BLaER1 (cell line): ENCODE data around the gene PTPRN2.

Experiments
- H3K27ac ChIP-seq: shearing (Covaris generic); formaldehyde crosslinking; 2 replicates; pipeline ENCODE4 v1.8.1; 2022
- H3K27me3 ChIP-seq: shearing (Covaris generic); formaldehyde crosslinking; 2 replicates; pipeline ENCODE4 v1.8.1; 2022
- H3K36me3 ChIP-seq: shearing (Covaris generic); formaldehyde crosslinking; 2 replicates; pipeline ENCODE4 v1.8.1; 2022
- H3K4me1 ChIP-seq: shearing (Covaris generic); formaldehyde crosslinking; 2 replicates; pipeline ENCODE4 v1.8.1; 2022
- H3K4me2 ChIP-seq: shearing (Covaris generic); formaldehyde crosslinking; 2 replicates; pipeline ENCODE4 v1.8.1; 2022
- H3K4me3 ChIP-seq: shearing (Covaris generic); formaldehyde crosslinking; 2 replicates; pipeline ENCODE4 v1.8.1; 2022
- H3K9ac ChIP-seq: shearing (Covaris generic); formaldehyde crosslinking; 2 replicates; pipeline ENCODE4 v1.8.1; 2022
- H3K9me3 ChIP-seq: shearing (Covaris generic); formaldehyde crosslinking; 2 replicates; pipeline ENCODE4 v1.8.1; 2022
- H4K20me1 ChIP-seq: shearing (Covaris generic); formaldehyde crosslinking; 2 replicates; pipeline ENCODE4 v1.8.1; 2022
- Cebpa-rat ChIP-seq: shearing (Covaris generic); IDR thresholded peaks from 2 replicates; pipeline ENCODE4 v1.8.1; 2022

Gene PTPRN2

GRCh38 chr7:157641866-157642265 lies 945.8 kb downstream of the PTPRN2 start:
- no peak overlapping the region for H3K9ac ChIP-seq
- peaks cover 36% of the 10 kb centered on the region for H3K4me1 ChIP-seq
- H3K4me3 ChIP-seq: no peak overlapping the region
- H3K27ac ChIP-seq: no peak overlapping the region
- H3K9me3 ChIP-seq: peaks cover 19% of the 10 kb centered on the region
- no peaks in the 10 kb centered on the region for H4K20me1 ChIP-seq
- H3K27me3 ChIP-seq: no peaks in the 10 kb centered on the region
- H3K4me2 ChIP-seq: no peak overlapping the region
- no peaks in the 10 kb centered on the region for H3K36me3 ChIP-seq
- no peak for TF ChIP-seq Cebpa-rat

- H3K36me3 ChIP-seq: no peaks in the 10 kb centered on the region
- no peaks in the 10 kb centered on the region for H4K20me1 ChIP-seq
- H3K9me3 ChIP-seq: peaks cover 19% of the 10 kb centered on the region
- H3K27ac ChIP-seq: no peak overlapping the region
- H3K27me3 ChIP-seq: no peaks in the 10 kb centered on the region
- no peak overlapping the region for H3K4me3 ChIP-seq
- peaks cover 21% of the 10 kb centered on the region for H3K4me1 ChIP-seq
- no peak for TF ChIP-seq Cebpa-rat
- H3K4me2 ChIP-seq: no peak overlapping the region
- no peak overlapping the region for H3K9ac ChIP-seq
These were observed 947.5 kb downstream of the PTPRN2 start for GRCh38 chr7:157640144-157640543.

DNA sequence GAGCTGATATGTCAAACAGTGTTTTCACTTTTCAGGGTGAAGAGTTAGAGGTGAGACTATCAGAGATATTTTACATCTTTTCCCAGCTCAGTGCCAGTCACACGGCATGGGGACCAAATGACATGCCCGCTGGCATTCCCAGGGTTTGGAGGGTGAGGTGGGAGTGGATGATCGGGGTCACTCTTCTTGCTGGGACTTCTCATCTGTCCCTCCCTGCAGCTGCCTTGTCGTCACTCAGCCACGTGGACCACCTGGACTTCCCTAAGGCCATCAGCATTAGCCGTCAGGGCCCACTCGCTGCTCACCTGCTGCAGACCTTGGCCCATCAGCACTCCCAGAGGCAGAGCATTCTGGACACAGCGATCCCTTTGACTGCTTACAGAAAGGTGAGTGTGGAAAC lies 949.1 kb downstream of the PTPRN2 start:
- Histone ChIP-seq H3K4me3 (no peak overlapping the region), H3K4me1 (peaks cover 5% of the 10 kb centered on the region), H3K9me3 (peaks cover 19% of the 10 kb centered on the region), H3K9ac (no peak overlapping the region), H3K27me3 (no peaks in the 10 kb centered on the region), H3K4me2 (no peak overlapping the region), H3K36me3 (no peaks in the 10 kb centered on the region), H3K27ac (no peak overlapping the region), H4K20me1 (no peaks in the 10 kb centered on the region)
- no peak for TF ChIP-seq Cebpa-rat

GRCh38 chr7:157637216-157637949 lies 950.2 kb downstream of the PTPRN2 start:
- H3K4me3 ChIP-seq: no peak overlapping the region
- H3K4me2 ChIP-seq: no peak overlapping the region
- no peaks in the 10 kb centered on the region for H3K27me3 ChIP-seq
- no peaks in the 10 kb centered on the region for H3K4me1 ChIP-seq
- H3K9ac ChIP-seq: no peak overlapping the region
- no peaks in the 10 kb centered on the region for H4K20me1 ChIP-seq
- no peaks in the 10 kb centered on the region for H3K36me3 ChIP-seq
- no peak overlapping the region for H3K27ac ChIP-seq
- TF ChIP-seq Cebpa-rat: no peak
- peaks cover 19% of the 10 kb centered on the region for H3K9me3 ChIP-seq

DNA sequence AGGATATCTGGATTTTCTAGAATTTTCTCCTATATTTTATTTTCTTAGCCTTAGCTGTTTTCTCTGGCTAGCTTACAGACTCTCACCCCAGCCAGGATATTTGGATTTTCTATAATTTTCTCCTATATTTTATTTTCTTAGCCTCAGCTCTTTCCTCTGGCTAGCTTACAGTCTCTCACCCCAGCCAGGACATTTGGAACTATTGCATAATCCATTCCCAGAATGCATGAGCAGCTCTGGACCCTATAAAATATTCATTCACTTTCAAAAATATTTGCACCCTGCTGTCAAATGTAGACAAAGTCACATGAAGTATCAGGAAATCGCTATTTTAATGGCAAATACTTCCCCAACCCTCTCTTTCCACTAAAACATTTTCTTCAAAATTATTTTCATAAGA lies 952.0 kb downstream of the PTPRN2 start:
- Histone ChIP-seq H3K27me3 (no peaks in the 10 kb centered on the region), H3K9me3 (peaks cover 15% of the 10 kb centered on the region), H3K4me2 (no peak overlapping the region), H3K36me3 (no peaks in the 10 kb centered on the region), H4K20me1 (no peaks in the 10 kb centered on the region), H3K4me1 (no peaks in the 10 kb centered on the region), H3K9ac (no peak overlapping the region), H3K27ac (no peak overlapping the region), H3K4me3 (no peak overlapping the region)
- no peak for TF ChIP-seq Cebpa-rat

GRCh38 chr7:157635148-157635500 lies 952.5 kb downstream of the PTPRN2 start:
- TF ChIP-seq Cebpa-rat: no peak
- Histone ChIP-seq H3K9me3 (peaks cover 10% of the 10 kb centered on the region), H3K4me3 (no peak overlapping the region)

DNA sequence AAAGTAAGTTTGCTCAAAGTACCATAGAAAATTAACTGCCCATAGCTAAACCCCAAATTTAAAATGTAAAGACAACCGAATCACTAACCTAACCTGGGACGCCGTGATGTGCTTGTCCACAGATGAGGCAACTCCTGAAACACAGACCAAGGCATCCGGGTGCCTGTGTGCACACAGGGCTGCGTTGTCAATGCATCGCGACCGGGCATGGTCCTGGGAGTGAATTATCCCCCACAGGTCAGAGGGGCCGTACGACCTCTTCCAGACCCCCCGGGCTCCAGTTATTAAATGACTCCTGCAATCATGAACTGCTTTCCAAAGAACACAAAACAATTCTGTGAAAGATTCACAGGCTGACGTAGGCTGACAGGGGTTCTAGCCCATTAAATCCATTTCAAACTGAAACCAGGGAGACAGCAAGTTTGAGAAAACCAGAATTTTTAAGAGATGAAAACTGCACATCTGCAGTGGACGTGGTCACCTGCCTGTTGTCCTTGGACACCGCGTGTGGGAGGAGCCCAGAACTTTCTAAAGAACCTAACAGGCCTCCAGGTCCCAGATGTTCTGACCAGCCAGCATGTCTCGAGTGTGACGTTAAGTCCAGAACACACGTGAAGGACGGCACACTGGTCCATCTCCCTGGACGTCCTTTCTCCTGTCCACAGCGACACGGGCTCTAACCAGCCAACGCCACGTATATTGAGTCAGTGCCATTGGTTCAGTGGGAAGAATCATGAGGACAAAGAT lies 953.0 kb downstream of the PTPRN2 start:
- no peaks in the 10 kb centered on the region for H3K4me1 ChIP-seq
- peaks cover 4% of the 10 kb centered on the region for H3K9me3 ChIP-seq
- no peak overlapping the region for H3K4me3 ChIP-seq
- H3K9ac ChIP-seq: no peak overlapping the region
- no peaks in the 10 kb centered on the region for H4K20me1 ChIP-seq
- no peak for TF ChIP-seq Cebpa-rat
- H3K4me2 ChIP-seq: no peak overlapping the region
- no peaks in the 10 kb centered on the region for H3K27me3 ChIP-seq
- H3K27ac ChIP-seq: no peak overlapping the region
- no peaks in the 10 kb centered on the region for H3K36me3 ChIP-seq

More at GRCh38 chr7:157635148-157635500, 952.5 kb downstream of the PTPRN2 start:
- Histone ChIP-seq H4K20me1 (no peaks in the 10 kb centered on the region), H3K9ac (no peak overlapping the region), H3K27ac (no peak overlapping the region), H3K4me1 (no peaks in the 10 kb centered on the region), H3K27me3 (no peaks in the 10 kb centered on the region), H3K36me3 (no peaks in the 10 kb centered on the region), H3K4me2 (no peak overlapping the region)

GRCh38 chr7:157633465-157634185 lies 954.0 kb downstream of the PTPRN2 start:
- Histone ChIP-seq H3K27ac (no peak overlapping the region), H3K27me3 (no peaks in the 10 kb centered on the region), H4K20me1 (no peaks in the 10 kb centered on the region), H3K36me3 (no peaks in the 10 kb centered on the region), H3K9ac (no peak overlapping the region), H3K4me1 (peaks cover 9% of the 10 kb centered on the region), H3K4me2 (no peak overlapping the region), H3K9me3 (no peaks in the 10 kb centered on the region), H3K4me3 (no peak overlapping the region)
- TF ChIP-seq Cebpa-rat: no peak

GRCh38 chr7:157630301-157630853 lies 957.2 kb downstream of the PTPRN2 start:
- TF ChIP-seq Cebpa-rat: no peak
- Histone ChIP-seq H4K20me1 (peaks cover 4% of the 10 kb centered on the region; the same call in 1 of the 2 replicates), H3K4me3 (no peak overlapping the region), H3K9ac (no peak overlapping the region), H3K4me2 (no peak overlapping the region), H3K9me3 (no peaks in the 10 kb centered on the region), H3K4me1 (peaks cover 42% of the 10 kb centered on the region), H3K27ac (no peak overlapping the region), H3K36me3 (no peaks in the 10 kb centered on the region), H3K27me3 (no peaks in the 10 kb centered on the region)
